Measurements from ENCODE around the gene SORCS3.

GRCh38 chr10:105023211-105024111 lies 382.4 kb downstream of the SORCS3 start:
- TF ChIP-seq CTCF (IDR thresholded peaks at IDR 0.05), result no peak
- TF ChIP-seq ZFX (IDR thresholded peaks at IDR 0.05; ENCODE audit: borderline replicate concordance), result no peak
